ENCODE data around the gene MOB3B.
"Not testable (repeated sequence)": the region's sequence is repeated elsewhere in the genome, so short reads cannot be mapped to it uniquely, and the experiment has no call there.

The MOB3B gene

GRCh38 chr9:27473111-27473529 is 56.5 kb downstream of the MOB3B start:
- no peak for DNase-seq

GRCh38 chr9:27472195-27472594 is 57.4 kb downstream of the MOB3B start:
- DNase-seq = no peak

- no peak for DNase-seq
Observed at GRCh38 chr9:27471789-27472188, 57.8 kb downstream of the MOB3B start.

- DNase-seq = no peak
Observed at GRCh38 chr9:27471366-27471765, 58.2 kb downstream of the MOB3B start.

GRCh38 chr9:27470291-27470856 is 59.2 kb downstream of the MOB3B start:
- no peak for DNase-seq

- no peak for DNase-seq
Observed at GRCh38 chr9:27469550-27469949, 60.1 kb downstream of the MOB3B start.

- DNase-seq = no peak
Observed at GRCh38 chr9:27468462-27469110, 61.0 kb downstream of the MOB3B start.

GRCh38 chr9:27468000-27468399 is 61.6 kb downstream of the MOB3B start:
- DNase-seq = no peak

GRCh38 chr9:27467486-27467885 is 62.1 kb downstream of the MOB3B start:
- no peak for DNase-seq

- not testable (repeated sequence) for DNase-seq
Observed at GRCh38 chr9:27466516-27466915, 63.1 kb downstream of the MOB3B start.

- not testable (repeated sequence) for DNase-seq
Observed at GRCh38 chr9:27464950-27465349, 64.7 kb downstream of the MOB3B start.

- no peak for DNase-seq
Observed at GRCh38 chr9:27462846-27463245, 66.8 kb downstream of the MOB3B start.

GRCh38 chr9:27462434-27462833 is 67.2 kb downstream of the MOB3B start:
- DNase-seq = no peak

- DNase-seq = no peak
Observed at GRCh38 chr9:27460226-27461023, 69.2 kb downstream of the MOB3B start.

GRCh38 chr9:27457445-27457844 is 72.2 kb downstream of the MOB3B start:
- DNase-seq = no peak

GRCh38 chr9:27453860-27454553 is 75.6 kb downstream of the MOB3B start:
- no peak for DNase-seq

- no peak for DNase-seq
Observed at GRCh38 chr9:27451207-27451797, 78.3 kb downstream of the MOB3B start.

GRCh38 chr9:27450752-27451151 is 78.9 kb downstream of the MOB3B start:
- DNase-seq = no peak

- DNase-seq = not testable (repeated sequence)
Observed at GRCh38 chr9:27448356-27448755, 81.3 kb downstream of the MOB3B start.

- no peak for DNase-seq
Observed at GRCh38 chr9:27447031-27447683, 82.5 kb downstream of the MOB3B start.

GRCh38 chr9:27445688-27446087 is 83.9 kb downstream of the MOB3B start:
- no peak for DNase-seq

- DNase-seq = no peak
Observed at GRCh38 chr9:27445057-27445595, 84.5 kb downstream of the MOB3B start.
